ENCODE data around the gene RGS9BP.
"Not testable (repeated sequence)": the region's sequence is repeated elsewhere in the genome, so short reads cannot be mapped to it uniquely, and the experiment has no call there.

The RGS9BP gene

GRCh38 chr19:32694851-32695250, 19.2 kb downstream of the RGS9BP start:
- DNase-seq: not testable (repeated sequence)

- not testable (repeated sequence) for DNase-seq
Measured at GRCh38 chr19:32695506-32695905, 19.9 kb downstream of the RGS9BP start.

- DNase-seq: not testable (repeated sequence)
Measured at GRCh38 chr19:32696771-32697170, 21.1 kb downstream of the RGS9BP start.

GRCh38 chr19:32700129-32700528, 24.5 kb downstream of the RGS9BP start:
- DNase-seq: not testable (repeated sequence)

- DNase-seq: no peak
Measured at GRCh38 chr19:32702010-32702409, 26.4 kb downstream of the RGS9BP start.

GRCh38 chr19:32704006-32704405, 28.4 kb downstream of the RGS9BP start:
- not testable (repeated sequence) for DNase-seq

GRCh38 chr19:32708457-32708856, 32.8 kb downstream of the RGS9BP start:
- no peak for DNase-seq

GRCh38 chr19:32709032-32709431, 33.4 kb downstream of the RGS9BP start:
- no peak for DNase-seq

- no peak for DNase-seq
Measured at GRCh38 chr19:32711747-32712146, 36.1 kb downstream of the RGS9BP start.

GRCh38 chr19:32716203-32716602, 40.6 kb downstream of the RGS9BP start:
- not testable (repeated sequence) for DNase-seq

GRCh38 chr19:32717496-32717895, 41.8 kb downstream of the RGS9BP start:
- no peak for DNase-seq

- DNase-seq: no peak
Measured at GRCh38 chr19:32718286-32718685, 42.6 kb downstream of the RGS9BP start.

- no peak for DNase-seq
Measured at GRCh38 chr19:32719611-32720059, 44.0 kb downstream of the RGS9BP start, which contains the start of gene TDRD12. Gene TDRD12, plus strand, starts transcription at chr19:32719767. Its CDS starts 306 bp downstream, at chr19:32720073.

- DNase-seq: no peak
Measured at GRCh38 chr19:32720216-32720935, 44.7 kb downstream of the RGS9BP start.

- no peak for DNase-seq
Measured at GRCh38 chr19:32720936-32721250, 45.2 kb downstream of the RGS9BP start.

Data from anterior cingulate cortex (tissue), 58 donors.